GM23338 (cell line): ENCODE measurements around the gene PRELID1. TPM values are rescaled to one million over a fixed set of nuclear protein-coding genes. Genes with fewer than 3 reads are reported as not detected.

Experiments used
- ATAC-seq: fragments of 200-7000 bp; cut with Tn5 transposase; 3 replicates; pipeline ENCODE4 v1.9.1; 2020
- DNase-seq: peaks from one replicate; pipeline ENCODE4 v3.0.0-alpha.2; 2015; ENCODE audit warnings: low spot score
- H2AFZ ChIP-seq: fragments of 200-600 bp; sonication (generic); 2 replicates; pipeline ENCODE4 v1.8.0; 2016; ENCODE audit warnings: antibody characterized with exemption, mild to moderate bottlenecking, moderate library complexity
- H3F3A ChIP-seq: fragments of 200-600 bp; sonication (generic); replicated peaks from 2 replicates; pipeline ENCODE4 v1.8.0; 2017; ENCODE audit warnings: antibody characterized with exemption, mixed run types, low read depth
- H3K27ac ChIP-seq: fragments of 200-600 bp; sonication (generic); 2 replicates; pipeline ENCODE4 v1.6.1; 2016; ENCODE audit warnings: low read depth
- H3K27me3 ChIP-seq: fragments of 200-600 bp; sonication (generic); 2 replicates; pipeline ENCODE4 v1.8.0; 2016; ENCODE audit warnings: mild to moderate bottlenecking, mixed run types, moderate library complexity; ENCODE audit not compliant: insufficient read depth
- H3K36me3 ChIP-seq: fragments of 200-600 bp; sonication (generic); 2 replicates; pipeline ENCODE4 v1.8.0; 2016; ENCODE audit warnings: mild to moderate bottlenecking; ENCODE audit not compliant: insufficient read depth
- H3K4me1 ChIP-seq: fragments of 200-600 bp; sonication (generic); 2 replicates; pipeline ENCODE4 v1.8.0; 2016; ENCODE audit warnings: mild to moderate bottlenecking, moderate library complexity; ENCODE audit not compliant: insufficient read depth
- H3K4me2 ChIP-seq: fragments of 200-600 bp; sonication (generic); 2 replicates; pipeline ENCODE4 v1.7.1; 2017; ENCODE audit warnings: mixed run types
- H3K4me3 ChIP-seq: fragments of 200-600 bp; sonication (generic); 2 replicates; pipeline ENCODE4 v1.6.1; 2016; ENCODE audit warnings: mixed run types
- H3K79me2 ChIP-seq: fragments of 200-600 bp; sonication (generic); replicated peaks from 2 replicates; pipeline ENCODE4 v1.8.0; 2017; ENCODE audit warnings: mild to moderate bottlenecking; ENCODE audit not compliant: insufficient read depth
- H3K9me2 ChIP-seq: fragments of 200-600 bp; sonication (generic); 2 replicates; pipeline ENCODE4 v1.8.0; 2017; ENCODE audit not compliant: insufficient read depth
- H4K20me1 ChIP-seq: fragments of 200-600 bp; sonication (generic); replicated peaks from 2 replicates; pipeline ENCODE4 v1.8.0; 2017; ENCODE audit warnings: mild to moderate bottlenecking; ENCODE audit not compliant: insufficient read depth
- H3K27ac Mint-ChIP-seq: 2 replicates; pipeline ENCODE4 v1.8.0; 2020; ENCODE audit warnings: inconsistent platforms, mild to moderate bottlenecking, moderate library complexity, mixed read lengths
- H3K27me3 Mint-ChIP-seq: 3 replicates; pipeline ENCODE4 v1.8.0; 2022; ENCODE audit warnings: low read depth, mild to moderate bottlenecking, moderate library complexity, mixed read lengths, inconsistent platforms; ENCODE audit not compliant: insufficient read depth, poor library complexity
- H3K36me3 Mint-ChIP-seq: 3 replicates; pipeline ENCODE4 v1.8.0; 2021; ENCODE audit warnings: low read depth, mild to moderate bottlenecking, inconsistent platforms, moderate library complexity, mixed read lengths
- H3K4me1 Mint-ChIP-seq: 3 replicates; pipeline ENCODE4 v1.8.0; 2020; ENCODE audit warnings: mild to moderate bottlenecking, inconsistent platforms, mixed read lengths
- H3K4me3 Mint-ChIP-seq: 3 replicates; pipeline ENCODE4 v1.8.0; 2021; ENCODE audit warnings: moderate library complexity, mild to moderate bottlenecking, inconsistent platforms, mixed read lengths
- H3K9me3 Mint-ChIP-seq: 3 replicates; pipeline ENCODE4 v1.8.0; 2020; ENCODE audit warnings: moderate library complexity, mild to moderate bottlenecking, inconsistent platforms, mixed read lengths
- CREB1 ChIP-seq: fragments of 250-450 bp; sonication (Bioruptor Pico); IDR thresholded peaks from 2 replicates; pipeline ENCODE4 v1.5.0; 2020; ENCODE audit warnings: low read depth, mild to moderate bottlenecking, moderate library complexity
- CTCF ChIP-seq, 2 experiments: fragments of 200-600 bp in 1 of 2; sonication (generic) in 1 of 2; conservative IDR thresholded peaks; 2 replicates each; pipeline versions ENCODE4 v1.5.1 to v1.6.1; 2016 to 2017; ENCODE audit warnings: antibody characterized with exemption in 2 of 2, low read depth in 2 of 2, mild to moderate bottlenecking in 2 of 2, moderate library complexity in 1 of 2
- ETS1 ChIP-seq: IDR thresholded peaks from 2 replicates; pipeline ENCODE4 v1.6.1; 2016; ENCODE audit warnings: antibody characterized with exemption
- EZH2 ChIP-seq: fragments of 200-600 bp; sonication (generic); IDR thresholded peaks from one replicate; pipeline ENCODE4 v1.8.0; 2017; ENCODE audit warnings: antibody characterized with exemption, mild to moderate bottlenecking, low read depth; ENCODE audit not compliant: unreplicated experiment
- EZH2phosphoT487 ChIP-seq: fragments of 200-600 bp; sonication (generic); IDR thresholded peaks from one replicate; pipeline ENCODE4 v1.8.1; 2018; ENCODE audit warnings: antibody characterized with exemption; ENCODE audit not compliant: unreplicated experiment
- JUNB ChIP-seq: IDR thresholded peaks from one replicate; pipeline ENCODE4 v1.6.1; 2016; ENCODE audit warnings: antibody characterized with exemption; ENCODE audit not compliant: unreplicated experiment
- NANOG ChIP-seq: IDR thresholded peaks from 2 replicates; pipeline ENCODE4 v1.6.1; 2016; ENCODE audit warnings: antibody characterized with exemption, borderline replicate concordance
- POLR2AphosphoS5 ChIP-seq: IDR thresholded peaks from 2 replicates; pipeline ENCODE4 v1.6.1; 2016; ENCODE audit warnings: antibody characterized with exemption, low read depth
- REST ChIP-seq: IDR thresholded peaks from one replicate; pipeline ENCODE4 v1.6.1; 2018; ENCODE audit warnings: antibody characterized with exemption; ENCODE audit not compliant: unreplicated experiment
- STAT1 ChIP-seq: IDR thresholded peaks from one replicate; pipeline ENCODE4 v1.6.1; 2016; ENCODE audit warnings: antibody characterized with exemption; ENCODE audit not compliant: unreplicated experiment
- ZNF114 ChIP-seq: fragments of 250-450 bp; sonication (Bioruptor Pico); IDR thresholded peaks from 2 replicates; pipeline ENCODE4 v1.5.0; 2020; ENCODE audit warnings: mild to moderate bottlenecking, moderate library complexity
- ZNF331 ChIP-seq: fragments of 250-450 bp; sonication (Bioruptor Pico); IDR thresholded peaks from 2 replicates; pipeline ENCODE4 v1.5.0; 2020; ENCODE audit warnings: low read depth, mild to moderate bottlenecking, moderate library complexity
- polyA plus RNA-seq: library from polyadenylated mRNA; unstranded; fragments of >200 nt; fragmentation: Nextera tagmentation; extraction: Ambion mirVana; gene quantifications from 2 replicates; pipeline ENCODE4 v1.2.1, GENCODE V29; 2016
- total RNA-seq: library from RNA; depleted of rRNA; stranded (reverse); fragments of >200 nt; shearing (Covaris generic); gene quantifications from 2 replicates; pipeline ENCODE4 v1.2.3, GENCODE V29; 2014
- TF ChIP-seq, protein P1 (sequence below): fragments of 250-450 bp; sonication (Bioruptor Pico); IDR thresholded peaks from 2 replicates; pipeline ENCODE4 v1.5.0; 2020; ENCODE audit warnings: mild to moderate bottlenecking, moderate library complexity

Gene PRELID1
- total and polyA plus RNA-seq, 2 experiments from 2014 or later = 328 to 349 TPM

DNA sequence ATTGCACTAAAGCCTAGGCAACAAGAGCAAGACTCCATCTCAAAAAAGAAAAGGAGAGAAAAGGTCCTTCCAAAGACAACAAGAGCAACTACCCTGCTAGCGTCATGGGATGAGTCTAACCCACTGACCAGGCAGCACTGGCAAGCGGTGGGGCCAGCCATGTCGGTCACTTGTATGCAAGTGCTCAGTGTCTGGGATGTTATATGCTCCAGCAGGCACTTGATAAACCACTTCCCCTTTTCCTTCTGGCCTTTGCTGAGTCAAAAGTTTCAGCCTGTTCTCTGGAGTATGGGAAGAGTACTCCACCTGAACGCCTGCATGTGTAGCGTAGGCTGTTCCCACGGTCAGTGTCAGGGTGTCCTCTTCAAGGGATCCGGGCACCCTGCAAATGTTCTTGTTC is 17.3 kb downstream of the PRELID1 start:
- no peaks in the 10 kb centered on the region; the same call in 1 of the 2 replicates for H3K36me3 ChIP-seq
- H3K79me2 ChIP-seq = no peaks in the 10 kb centered on the region
- no peaks in the 10 kb centered on the region; the same call in 1 of the 3 replicates for H3K9me3 Mint-ChIP-seq
- no peak overlapping the region for H3K4me3 Mint-ChIP-seq
- no peak overlapping the region for H3K27ac Mint-ChIP-seq
- H3F3A ChIP-seq = peaks cover 4% of the 10 kb centered on the region; the same call in 1 of the 2 replicates
- no peak overlapping the region for H3K27ac ChIP-seq
- H3K9me2 ChIP-seq = no peaks in the 10 kb centered on the region
- TF ChIP-seq ZNF331 (CRISPR knock-in tag) (no peak), JUNB (no peak), NANOG (no peak), ETS1 (no peak), EZH2 (no peak), CREB1 (CRISPR knock-in tag) (no peak), EZH2phosphoT487 (no peak), STAT1 (no peak), CTCF (conservative IDR thresholded peaks at IDR 0.05; ENCODE audit: low read depth in 2 of 2) (no peak), ZNF114 (CRISPR knock-in tag) (no peak), REST (no peak), POLR2AphosphoS5 (no peak)
- TF ChIP-seq, protein P1, sequence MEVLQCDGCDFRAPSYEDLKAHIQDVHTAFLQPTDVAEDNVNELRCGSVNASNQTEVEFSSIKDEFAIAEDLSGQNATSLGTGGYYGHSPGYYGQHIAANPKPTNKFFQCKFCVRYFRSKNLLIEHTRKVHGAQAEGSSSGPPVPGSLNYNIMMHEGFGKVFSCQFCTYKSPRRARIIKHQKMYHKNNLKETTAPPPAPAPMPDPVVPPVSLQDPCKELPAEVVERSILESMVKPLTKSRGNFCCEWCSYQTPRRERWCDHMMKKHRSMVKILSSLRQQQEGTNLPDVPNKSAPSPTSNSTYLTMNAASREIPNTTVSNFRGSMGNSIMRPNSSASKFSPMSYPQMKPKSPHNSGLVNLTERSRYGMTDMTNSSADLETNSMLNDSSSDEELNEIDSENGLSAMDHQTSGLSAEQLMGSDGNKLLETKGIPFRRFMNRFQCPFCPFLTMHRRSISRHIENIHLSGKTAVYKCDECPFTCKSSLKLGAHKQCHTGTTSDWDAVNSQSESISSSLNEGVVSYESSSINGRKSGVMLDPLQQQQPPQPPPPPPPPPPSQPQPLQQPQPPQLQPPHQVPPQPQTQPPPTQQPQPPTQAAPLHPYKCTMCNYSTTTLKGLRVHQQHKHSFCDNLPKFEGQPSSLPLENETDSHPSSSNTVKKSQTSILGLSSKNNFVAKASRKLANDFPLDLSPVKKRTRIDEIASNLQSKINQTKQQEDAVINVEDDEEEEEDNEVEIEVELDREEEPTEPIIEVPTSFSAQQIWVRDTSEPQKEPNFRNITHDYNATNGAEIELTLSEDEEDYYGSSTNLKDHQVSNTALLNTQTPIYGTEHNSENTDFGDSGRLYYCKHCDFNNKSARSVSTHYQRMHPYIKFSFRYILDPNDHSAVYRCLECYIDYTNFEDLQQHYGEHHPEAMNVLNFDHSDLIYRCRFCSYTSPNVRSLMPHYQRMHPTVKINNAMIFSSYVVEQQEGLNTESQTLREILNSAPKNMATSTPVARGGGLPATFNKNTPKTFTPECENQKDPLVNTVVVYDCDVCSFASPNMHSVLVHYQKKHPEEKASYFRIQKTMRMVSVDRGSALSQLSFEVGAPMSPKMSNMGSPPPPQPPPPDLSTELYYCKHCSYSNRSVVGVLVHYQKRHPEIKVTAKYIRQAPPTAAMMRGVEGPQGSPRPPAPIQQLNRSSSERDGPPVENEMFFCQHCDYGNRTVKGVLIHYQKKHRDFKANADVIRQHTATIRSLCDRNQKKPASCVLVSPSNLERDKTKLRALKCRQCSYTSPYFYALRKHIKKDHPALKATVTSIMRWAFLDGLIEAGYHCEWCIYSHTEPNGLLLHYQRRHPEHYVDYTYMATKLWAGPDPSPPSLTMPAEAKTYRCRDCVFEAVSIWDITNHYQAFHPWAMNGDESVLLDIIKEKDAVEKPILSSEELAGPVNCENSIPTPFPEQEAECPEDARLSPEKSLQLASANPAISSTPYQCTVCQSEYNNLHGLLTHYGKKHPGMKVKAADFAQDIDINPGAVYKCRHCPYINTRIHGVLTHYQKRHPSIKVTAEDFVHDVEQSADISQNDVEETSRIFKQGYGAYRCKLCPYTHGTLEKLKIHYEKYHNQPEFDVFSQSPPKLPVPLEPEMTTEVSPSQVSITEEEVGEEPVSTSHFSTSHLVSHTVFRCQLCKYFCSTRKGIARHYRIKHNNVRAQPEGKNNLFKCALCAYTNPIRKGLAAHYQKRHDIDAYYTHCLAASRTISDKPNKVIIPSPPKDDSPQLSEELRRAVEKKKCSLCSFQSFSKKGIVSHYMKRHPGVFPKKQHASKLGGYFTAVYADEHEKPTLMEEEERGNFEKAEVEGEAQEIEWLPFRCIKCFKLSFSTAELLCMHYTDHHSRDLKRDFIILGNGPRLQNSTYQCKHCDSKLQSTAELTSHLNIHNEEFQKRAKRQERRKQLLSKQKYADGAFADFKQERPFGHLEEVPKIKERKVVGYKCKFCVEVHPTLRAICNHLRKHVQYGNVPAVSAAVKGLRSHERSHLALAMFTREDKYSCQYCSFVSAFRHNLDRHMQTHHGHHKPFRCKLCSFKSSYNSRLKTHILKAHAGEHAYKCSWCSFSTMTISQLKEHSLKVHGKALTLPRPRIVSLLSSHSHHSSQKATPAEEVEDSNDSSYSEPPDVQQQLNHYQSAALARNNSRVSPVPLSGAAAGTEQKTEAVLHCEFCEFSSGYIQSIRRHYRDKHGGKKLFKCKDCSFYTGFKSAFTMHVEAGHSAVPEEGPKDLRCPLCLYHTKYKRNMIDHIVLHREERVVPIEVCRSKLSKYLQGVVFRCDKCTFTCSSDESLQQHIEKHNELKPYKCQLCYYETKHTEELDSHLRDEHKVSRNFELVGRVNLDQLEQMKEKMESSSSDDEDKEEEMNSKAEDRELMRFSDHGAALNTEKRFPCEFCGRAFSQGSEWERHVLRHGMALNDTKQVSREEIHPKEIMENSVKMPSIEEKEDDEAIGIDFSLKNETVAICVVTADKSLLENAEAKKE (CRISPR knock-in tag) = no peak
- peaks cover 4% of the 10 kb centered on the region for H3K36me3 Mint-ChIP-seq
- no peak overlapping the region for H2AFZ ChIP-seq
- peaks cover 17% of the 10 kb centered on the region for H3K27me3 Mint-ChIP-seq
- no peak for ATAC-seq
- peaks cover 9% of the 10 kb centered on the region; the same call in 1 of the 2 replicates for H3K4me1 ChIP-seq
- H4K20me1 ChIP-seq = no peaks in the 10 kb centered on the region
- H3K4me3 ChIP-seq = no peak overlapping the region
- H3K4me2 ChIP-seq = no peak overlapping the region
- no peaks in the 10 kb centered on the region for H3K27me3 ChIP-seq
- no peak for DNase-seq
- H3K4me1 Mint-ChIP-seq = peaks cover 10% of the 10 kb centered on the region
